Keratinocyte (primary cell): ENCODE data around the gene RNASEH1. TPM values are rescaled to one million over a fixed set of nuclear protein-coding genes. Genes with fewer than 3 reads are reported as not detected.

Experiments used
- DNase-seq: peaks from one replicate; pipeline ENCODE4 v3.0.0-alpha.2; 2011; ENCODE audit warnings: low read depth, missing footprints, low spot score
- FAIRE-seq: peaks from 2 replicates; lab custom pipeline; 2011; peaks lifted over from hg19 to GRCh38; lab: Jason Lieb, UNC
- H2AFZ ChIP-seq: 2 replicates; pipeline ENCODE4 v1.6.0; 2012; ENCODE audit warnings: low read length, control low read depth, inconsistent platforms; ENCODE audit not compliant: control insufficient read depth
- H3K27ac ChIP-seq: 2 replicates; pipeline ENCODE4 v1.5.1; 2011; ENCODE audit warnings: low read length; ENCODE audit not compliant: control insufficient read depth, insufficient read depth
- H3K27me3 ChIP-seq: 3 replicates; pipeline ENCODE4 v1.6.0; 2011; ENCODE audit warnings: low read length; ENCODE audit not compliant: control insufficient read depth, insufficient read depth; ENCODE audit errors: extremely low read depth
- H3K36me3 ChIP-seq, 2 experiments: 2 replicates in 1 of 2; 3 replicates in 1 of 2; pipeline ENCODE4 v1.5.1; 2011; ENCODE audit warnings: low read length in 2 of 2, mild to moderate bottlenecking in 1 of 2; ENCODE audit not compliant: control insufficient read depth in 2 of 2, insufficient read depth in 2 of 2; ENCODE audit errors: extremely low read depth in 1 of 2
- H3K4me1 ChIP-seq: 3 replicates; pipeline ENCODE4 v1.5.1; 2011; ENCODE audit warnings: low read length; ENCODE audit not compliant: control insufficient read depth, insufficient read depth; ENCODE audit errors: extremely low read depth
- H3K4me2 ChIP-seq: 3 replicates; pipeline ENCODE4 v1.6.0; 2011; ENCODE audit warnings: low read depth, low read length; ENCODE audit not compliant: control insufficient read depth, insufficient read depth; ENCODE audit errors: extremely low read depth
- H3K4me3 ChIP-seq, 3 experiments: fragments of 200-600 bp in 1 of 3; sonication (generic) in 1 of 3; 2 replicates in 2 of 3; 3 replicates in 1 of 3; pipeline ENCODE4 v1.5.1; 2011 to 2016; ENCODE audit warnings: low read length in 3 of 3, mild to moderate bottlenecking in 3 of 3, control low read depth in 2 of 3, inconsistent platforms in 1 of 3, low read depth in 1 of 3, mixed read lengths in 1 of 3, mixed run types in 1 of 3, moderate library complexity in 1 of 3; ENCODE audit not compliant: control insufficient read depth in 2 of 3, insufficient read depth in 2 of 3; ENCODE audit errors: extremely low read depth in 1 of 3
- H3K79me2 ChIP-seq: 2 replicates; pipeline ENCODE4 v1.6.0; 2012; ENCODE audit warnings: low read length; ENCODE audit not compliant: control insufficient read depth, insufficient read depth
- H3K9ac ChIP-seq: 3 replicates; pipeline ENCODE4 v1.6.0; 2011; ENCODE audit warnings: low read length; ENCODE audit not compliant: control insufficient read depth, insufficient read depth; ENCODE audit errors: extremely low read depth
- H3K9me1 ChIP-seq: 3 replicates; pipeline ENCODE4 v1.6.0; 2011; ENCODE audit warnings: low read length; ENCODE audit not compliant: control insufficient read depth, insufficient read depth; ENCODE audit errors: extremely low read depth
- H3K9me3 ChIP-seq: 2 replicates; pipeline ENCODE4 v1.5.1; 2012; ENCODE audit warnings: low read depth, low read length; ENCODE audit not compliant: control insufficient read depth
- H4K20me1 ChIP-seq: 3 replicates; pipeline ENCODE4 v1.6.0; 2011; ENCODE audit warnings: low read length; ENCODE audit not compliant: control insufficient read depth, insufficient read depth; ENCODE audit errors: extremely low read depth
- EZH2 ChIP-seq: IDR thresholded peaks from one replicate; pipeline ENCODE4 v1.6.1; 2012; ENCODE audit warnings: inconsistent platforms, mild to moderate bottlenecking, low read length, moderate library complexity
- dilution Hi-C: fragments of 300-500 bp; cut with MboI; formaldehyde crosslinking; loops from one replicate; pipeline ENCODE4 v1.7.0; 2020; ENCODE audit warnings: low sequenced_read_pairs; ENCODE audit not compliant: extremely low pct_ligation_motif_present
- polyA plus RNA-seq, 5 experiments: library from polyadenylated mRNA; depleted of rRNA in 3 of 5; stranded (reverse) in 3 of 5; stranded (forward) in 1 of 5; unstranded in 1 of 5; fragments of >200 nt; gene quantifications; 1 replicate in 1 of 5; 2 replicates in 3 of 5; 3 replicates in 1 of 5; pipeline versions ENCODE4 v1.2.1 to v1.2.3, GENCODE V29; 2011 to 2012; ENCODE audit warnings: missing spikeins in 2 of 5, low read depth in 1 of 5, low replicate concordance in 1 of 5
- TF ChIP-seq, protein P1 (sequence below), 3 experiments: IDR thresholded peaks in 1 of 3; conservative IDR thresholded peaks in 1 of 3; optimal IDR thresholded peaks in 1 of 3; 2 replicates in 2 of 3; 3 replicates in 1 of 3; pipeline versions ENCODE3 to v1.5.1; 2011; ENCODE audit warnings: low read length in 3 of 3, mild to moderate bottlenecking in 3 of 3, moderate library complexity in 2 of 3, control low read depth in 1 of 3, inconsistent platforms in 1 of 3; ENCODE audit not compliant: insufficient read depth in 2 of 3; ENCODE audit errors: extremely low read depth in 1 of 3

The RNASEH1 gene
- polyA plus RNA-seq, 1 donor (not counting 4 experiments of a cell fraction or from before 2014, with no cell fraction given) = 15.3 TPM

DNA sequence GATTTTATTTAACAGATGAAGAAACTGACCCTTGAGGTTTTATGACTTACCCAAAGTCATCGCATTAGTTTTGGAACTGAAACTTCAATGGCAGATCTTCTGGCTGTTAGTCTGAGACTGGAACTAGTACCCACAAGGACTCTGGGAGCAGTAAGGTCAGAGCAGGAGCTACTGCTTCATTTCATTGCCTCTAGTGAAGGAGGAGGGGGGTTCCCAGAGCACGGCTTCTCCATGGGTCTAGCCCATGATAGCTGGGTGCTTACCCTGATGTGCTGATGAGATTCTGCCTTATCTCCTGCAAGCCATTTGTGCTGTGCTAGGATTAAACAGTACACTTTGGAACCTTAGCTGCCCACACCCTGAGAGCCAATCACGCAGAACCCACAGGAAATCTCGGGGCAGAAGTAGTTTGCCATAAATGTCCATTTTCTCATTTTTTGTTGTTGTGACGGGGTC, 5.4 kb upstream of the RNASEH1 start:
- dilution Hi-C loops = no loop called here
- Histone ChIP-seq H3K4me3 (no peak overlapping the region), H3K27me3 (no peaks in the 10 kb centered on the region), H3K9me3 (no peaks in the 10 kb centered on the region), H3K36me3 (no peaks in the 10 kb centered on the region), H3K9ac (no peak overlapping the region), H3K27ac (no peak overlapping the region), H4K20me1 (no peaks in the 10 kb centered on the region), H3K79me2 (no peaks in the 10 kb centered on the region), H3K4me2 (no peak overlapping the region), H3K4me1 (peaks cover under 1% of the 10 kb centered on the region), H3K9me1 (no peaks in the 10 kb centered on the region), H2AFZ (no peak overlapping the region)
- no peak for FAIRE-seq
- TF ChIP-seq, protein P1, sequence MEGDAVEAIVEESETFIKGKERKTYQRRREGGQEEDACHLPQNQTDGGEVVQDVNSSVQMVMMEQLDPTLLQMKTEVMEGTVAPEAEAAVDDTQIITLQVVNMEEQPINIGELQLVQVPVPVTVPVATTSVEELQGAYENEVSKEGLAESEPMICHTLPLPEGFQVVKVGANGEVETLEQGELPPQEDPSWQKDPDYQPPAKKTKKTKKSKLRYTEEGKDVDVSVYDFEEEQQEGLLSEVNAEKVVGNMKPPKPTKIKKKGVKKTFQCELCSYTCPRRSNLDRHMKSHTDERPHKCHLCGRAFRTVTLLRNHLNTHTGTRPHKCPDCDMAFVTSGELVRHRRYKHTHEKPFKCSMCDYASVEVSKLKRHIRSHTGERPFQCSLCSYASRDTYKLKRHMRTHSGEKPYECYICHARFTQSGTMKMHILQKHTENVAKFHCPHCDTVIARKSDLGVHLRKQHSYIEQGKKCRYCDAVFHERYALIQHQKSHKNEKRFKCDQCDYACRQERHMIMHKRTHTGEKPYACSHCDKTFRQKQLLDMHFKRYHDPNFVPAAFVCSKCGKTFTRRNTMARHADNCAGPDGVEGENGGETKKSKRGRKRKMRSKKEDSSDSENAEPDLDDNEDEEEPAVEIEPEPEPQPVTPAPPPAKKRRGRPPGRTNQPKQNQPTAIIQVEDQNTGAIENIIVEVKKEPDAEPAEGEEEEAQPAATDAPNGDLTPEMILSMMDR (optimal IDR thresholded peaks at IDR 0.05 in 1 of 3, IDR thresholded peaks at IDR 0.05 in 1 of 3, conservative IDR thresholded peaks at IDR 0.05 in 1 of 3; ENCODE audit: extremely low read depth in 1 of 3, insufficient read depth in 2 of 3, low read length in 3 of 3) = no peak
- no peak for TF ChIP-seq EZH2
- DNase-seq = no peak

DNA sequence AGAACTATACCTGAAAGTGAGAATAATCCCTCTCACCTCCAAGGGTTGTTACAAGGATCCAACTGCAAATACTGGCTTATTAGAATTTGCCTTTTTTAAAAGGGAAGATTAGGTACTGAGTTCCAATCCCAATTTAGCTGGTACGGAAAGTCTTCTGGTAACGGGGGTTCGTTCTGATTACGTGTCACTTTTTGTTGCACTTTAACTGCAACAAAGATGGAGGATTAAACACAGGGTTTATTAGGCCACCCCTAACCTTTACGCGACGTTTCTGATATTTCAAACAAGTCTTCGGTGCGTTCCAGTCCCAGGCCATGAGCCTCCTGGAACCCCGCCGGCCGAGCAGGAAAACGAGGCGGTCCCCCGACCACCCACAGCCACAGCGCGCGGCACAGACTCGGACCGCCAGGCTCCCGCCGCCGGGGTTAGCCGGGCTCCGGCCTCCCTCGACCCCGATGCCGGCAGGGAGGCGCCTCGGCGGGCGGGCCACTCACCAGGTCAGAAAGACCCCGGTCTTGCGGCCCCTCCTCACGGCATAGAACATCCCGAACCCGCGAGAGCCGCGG, 411 bp downstream of the RNASEH1 start:
- Histone ChIP-seq H4K20me1 (no peaks in the 10 kb centered on the region), H3K36me3 (peaks cover 15 to 17% of the 10 kb centered on the region in 2 experiments), H3K4me2 (peak overlapping the region; percentile 88), H3K4me3 (peak overlapping the region; percentile 85 to 96 (median 91)), H3K9ac (peak overlapping the region; percentile 96), H3K9me1 (no peaks in the 10 kb centered on the region), H3K9me3 (no peaks in the 10 kb centered on the region), H3K79me2 (peaks cover 33% of the 10 kb centered on the region), H2AFZ (peak overlapping the region; percentile 67), H3K27ac (peak overlapping the region; percentile 93), H3K4me1 (peaks cover 7% of the 10 kb centered on the region), H3K27me3 (no peaks in the 10 kb centered on the region)
- no peak for DNase-seq
- dilution Hi-C loops = no loop called here
- FAIRE-seq = no peak
- no peak for TF ChIP-seq EZH2
- TF ChIP-seq, protein P1 (optimal IDR thresholded peaks at IDR 0.05 in 1 of 3, IDR thresholded peaks at IDR 0.05 in 1 of 3, conservative IDR thresholded peaks at IDR 0.05 in 1 of 3; ENCODE audit: extremely low read depth in 1 of 3, insufficient read depth in 2 of 3, low read length in 3 of 3) = no peak
